CD14-positive monocyte (primary cell): Measurements from ENCODE around the gene SERINC1. TPM values are rescaled to one million over a fixed set of nuclear protein-coding genes. Genes with fewer than 3 reads are reported as not detected.

Experiments
- DNase-seq, 3 donors: peaks; one replicate each; pipeline ENCODE4 v3.0.0-alpha.2; 2011 to 2022
- H2AFZ ChIP-seq: 2 replicates; pipeline ENCODE4 v1.6.0; 2012; ENCODE audit warnings: mild to moderate bottlenecking, low read depth, low read length, inconsistent platforms; ENCODE audit not compliant: insufficient read depth, poor library complexity, severe bottlenecking
- H3K27ac ChIP-seq, 2 donors: 1 replicate in 1 of 2; 2 replicates in 1 of 2; pipeline ENCODE4 v1.5.1; 2012 to 2013; ENCODE audit warnings: low read length in 2 of 2, control low read depth in 1 of 2, inconsistent platforms in 1 of 2, low read depth in 1 of 2, mild to moderate bottlenecking in 1 of 2
- H3K27me3 ChIP-seq, 2 donors: one replicate each; pipeline versions ENCODE4 v1.6.0 to v1.6.1; 2011 to 2013; ENCODE audit warnings: low read length in 2 of 2; ENCODE audit not compliant: control insufficient read depth in 2 of 2, insufficient read depth in 2 of 2
- H3K36me3 ChIP-seq, 2 donors: replicated peaks in 1 of 2; 1 replicate in 1 of 2; 2 replicates in 1 of 2; pipeline versions ENCODE4 v1.5.1 to v1.6.1; 2012 to 2013; ENCODE audit warnings: low read length in 2 of 2, control low read depth in 1 of 2, inconsistent platforms in 1 of 2, mild to moderate bottlenecking in 1 of 2; ENCODE audit not compliant: insufficient read depth in 2 of 2, control insufficient read depth in 1 of 2
- H3K4me1 ChIP-seq, 2 donors: 1 replicate in 1 of 2; 2 replicates in 1 of 2; pipeline versions ENCODE4 v1.5.1 to v1.6.1; 2012 to 2013; ENCODE audit warnings: low read length in 2 of 2, control low read depth in 1 of 2, inconsistent platforms in 1 of 2, mild to moderate bottlenecking in 1 of 2, moderate library complexity in 1 of 2; ENCODE audit not compliant: insufficient read depth in 2 of 2, control insufficient read depth in 1 of 2
- H3K4me2 ChIP-seq: replicated peaks from 2 replicates; pipeline ENCODE3; 2012; ENCODE audit warnings: low read length, moderate library complexity, mild to moderate bottlenecking; ENCODE audit not compliant: poor library complexity, severe bottlenecking; ENCODE audit errors: extremely low read depth
- H3K4me3 ChIP-seq, 3 experiments: fragments of 200-600 bp in 1 of 3; sonication (generic) in 1 of 3; replicated peaks in 1 of 3; 1 replicate in 2 of 3; 2 replicates in 1 of 3; pipeline ENCODE4 v1.5.1; 2011 to 2013; ENCODE audit warnings: low read length in 3 of 3, mild to moderate bottlenecking in 3 of 3, control low read depth in 2 of 3, low read depth in 2 of 3, inconsistent platforms in 1 of 3, moderate library complexity in 1 of 3
- H3K79me2 ChIP-seq: 2 replicates; pipeline ENCODE4 v1.6.0; 2012; ENCODE audit warnings: mild to moderate bottlenecking, control low read depth, inconsistent platforms, low read length, moderate library complexity; ENCODE audit not compliant: insufficient read depth
- H3K9ac ChIP-seq: 2 replicates; pipeline ENCODE4 v1.6.0; 2017; ENCODE audit warnings: low read length, mild to moderate bottlenecking; ENCODE audit not compliant: insufficient read depth, poor library complexity, severe bottlenecking
- H3K9me3 ChIP-seq, 2 donors: replicated peaks in 1 of 2; 1 replicate in 1 of 2; 2 replicates in 1 of 2; pipeline versions ENCODE4 v1.5.1 to v1.6.1; 2012 to 2013; ENCODE audit warnings: low read length in 2 of 2, control low read depth in 1 of 2; ENCODE audit not compliant: control insufficient read depth in 1 of 2, insufficient read depth in 1 of 2
- H4K20me1 ChIP-seq: 2 replicates; pipeline ENCODE4 v1.6.0; 2012; ENCODE audit warnings: mild to moderate bottlenecking, low read length, control low read depth, moderate library complexity; ENCODE audit not compliant: insufficient read depth
- H3K27ac Mint-ChIP-seq, 7 donors: one replicate each; pipeline ENCODE4 v1.8.0; 2020; ENCODE audit warnings: mild to moderate bottlenecking in 7 of 7, mixed read lengths in 7 of 7, moderate library complexity in 6 of 7, inconsistent platforms in 2 of 7
- H3K27me3 Mint-ChIP-seq, 3 donors: one replicate each; pipeline ENCODE4 v1.8.0; 2021 to 2022; ENCODE audit warnings: low read depth in 3 of 3, mild to moderate bottlenecking in 3 of 3, mixed read lengths in 3 of 3, moderate library complexity in 3 of 3, inconsistent platforms in 1 of 3
- H3K36me3 Mint-ChIP-seq, 2 donors: one replicate each; pipeline ENCODE4 v1.8.0; 2020; ENCODE audit warnings: mixed read lengths in 2 of 2, inconsistent platforms in 1 of 2, mild to moderate bottlenecking in 1 of 2
- H3K4me1 Mint-ChIP-seq: one replicate; pipeline ENCODE4 v1.8.0; 2020; ENCODE audit warnings: mild to moderate bottlenecking, mixed read lengths
- H3K4me3 Mint-ChIP-seq, 2 donors: one replicate each; pipeline ENCODE4 v1.8.0; 2020; ENCODE audit warnings: mild to moderate bottlenecking in 2 of 2, mixed read lengths in 2 of 2, moderate library complexity in 1 of 2
- H3K9me3 Mint-ChIP-seq, 7 donors: one replicate each; pipeline ENCODE4 v1.8.0; 2020 to 2022; ENCODE audit warnings: mixed read lengths in 7 of 7, mild to moderate bottlenecking in 6 of 7, moderate library complexity in 6 of 7, inconsistent platforms in 2 of 7
- WGBS: methylation state at CpG from one replicate; pipeline ENCODE4 v1.1.5; 2013; ENCODE audit warnings: missing lambda C conversion rate; ENCODE audit not compliant: insufficient coverage; 5-methylcytosine and 5-hydroxymethylcytosine counted together
- intact Hi-C, 2 donors: fragments of 100-400 bp; cut with micrococcal nuclease; formaldehyde crosslinking; loops; one replicate each; pipeline versions ENCODE4 v1.15.0 to v1.15.1; 2023
- polyA plus RNA-seq, 3 donors: library from polyadenylated mRNA; depleted of rRNA in 1 of 3; unstranded in 2 of 3; stranded (reverse) in 1 of 3; fragments of 300-500 nt in 2 of 3; fragments of >200 nt in 1 of 3; fragmentation: Illumina TruSeq in 2 of 3; gene quantifications; 1 replicate in 2 of 3; 2 replicates in 1 of 3; pipeline ENCODE4 v1.2.3, GENCODE V29; 2012 to 2021
- TF ChIP-seq, protein P1 (sequence below): fragments of 200-600 bp; IDR thresholded peaks from one replicate; pipeline ENCODE4 v1.8.0; 2022; ENCODE audit warnings: antibody characterized with exemption, mild to moderate bottlenecking

SERINC1 gene
- polyA plus RNA-seq, 3 donors: 38.9 to 161 (median 125) TPM

DNA sequence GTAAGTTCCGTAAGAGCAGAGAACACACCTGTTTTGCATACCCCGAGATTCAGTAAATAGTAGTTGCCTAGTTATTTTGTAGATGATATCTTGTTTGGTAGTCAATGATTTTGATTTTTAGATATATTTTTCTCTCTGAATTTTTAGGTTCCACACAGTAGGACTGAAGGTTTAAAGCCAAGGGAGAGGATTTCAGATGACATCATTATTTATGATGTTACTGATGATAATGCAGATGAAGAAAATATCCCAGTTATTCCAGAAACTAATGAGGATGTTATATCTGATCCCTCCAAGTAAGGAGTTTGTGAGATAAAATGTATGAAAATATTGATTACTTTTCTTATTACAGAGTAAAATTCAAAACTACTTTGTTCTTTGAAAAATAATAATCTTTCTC is 49.6 kb downstream of the SERINC1 start:
- H3K4me1 Mint-ChIP-seq: no peaks in the 10 kb centered on the region
- peaks cover 49 to 65% of the 10 kb centered on the region in 2 donors for H3K36me3 Mint-ChIP-seq
- no peak for DNase-seq

DNA sequence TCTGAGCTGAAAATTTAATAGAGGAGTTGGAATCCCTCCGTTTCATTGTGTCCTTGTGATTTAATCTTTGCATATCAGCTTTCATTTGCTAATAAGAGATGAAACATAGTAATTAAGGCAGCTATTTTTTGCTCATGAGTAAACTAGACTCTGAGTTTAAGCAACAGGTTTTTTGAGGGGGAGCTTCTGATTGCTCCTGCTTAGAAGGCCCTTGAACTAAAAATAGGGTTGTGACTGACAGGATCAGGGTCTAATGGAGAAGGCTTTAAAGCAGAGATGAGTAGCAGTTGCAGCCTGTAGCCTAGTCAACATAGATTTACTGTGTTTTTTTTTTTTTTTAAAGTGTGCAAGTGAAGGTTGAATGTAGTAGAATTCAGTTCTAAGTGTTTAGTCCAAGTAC is 54.8 kb downstream of the SERINC1 start:
- Histone ChIP-seq H3K9me3 (no peaks in the 10 kb centered on the region), H3K79me2 (no peaks in the 10 kb centered on the region), H3K9ac (no peak overlapping the region), H3K27me3 (no peaks in the 10 kb centered on the region), H3K4me3 (no peak overlapping the region), H3K4me2 (no peak overlapping the region), H3K27ac (no peak overlapping the region), H4K20me1 (no peaks in the 10 kb centered on the region), H3K36me3 (peaks cover 17 to 74% of the 10 kb centered on the region in 2 donors), H2AFZ (no peak overlapping the region), H3K4me1 (peaks cover 0 to 5% of the 10 kb centered on the region in 2 donors)
- Mint-ChIP-seq H3K9me3 (no peaks in the 10 kb centered on the region), H3K36me3 (peaks cover 36 to 40% of the 10 kb centered on the region in 2 donors), H3K27ac (no peak overlapping the region), H3K4me1 (peaks cover 8% of the 10 kb centered on the region), H3K27me3 (no peaks in the 10 kb centered on the region), H3K4me3 (no peak overlapping the region)
- no CpG with 5 or more reads among the region's 1 CpG for WGBS
- no peak for DNase-seq
- TF ChIP-seq, protein P1, sequence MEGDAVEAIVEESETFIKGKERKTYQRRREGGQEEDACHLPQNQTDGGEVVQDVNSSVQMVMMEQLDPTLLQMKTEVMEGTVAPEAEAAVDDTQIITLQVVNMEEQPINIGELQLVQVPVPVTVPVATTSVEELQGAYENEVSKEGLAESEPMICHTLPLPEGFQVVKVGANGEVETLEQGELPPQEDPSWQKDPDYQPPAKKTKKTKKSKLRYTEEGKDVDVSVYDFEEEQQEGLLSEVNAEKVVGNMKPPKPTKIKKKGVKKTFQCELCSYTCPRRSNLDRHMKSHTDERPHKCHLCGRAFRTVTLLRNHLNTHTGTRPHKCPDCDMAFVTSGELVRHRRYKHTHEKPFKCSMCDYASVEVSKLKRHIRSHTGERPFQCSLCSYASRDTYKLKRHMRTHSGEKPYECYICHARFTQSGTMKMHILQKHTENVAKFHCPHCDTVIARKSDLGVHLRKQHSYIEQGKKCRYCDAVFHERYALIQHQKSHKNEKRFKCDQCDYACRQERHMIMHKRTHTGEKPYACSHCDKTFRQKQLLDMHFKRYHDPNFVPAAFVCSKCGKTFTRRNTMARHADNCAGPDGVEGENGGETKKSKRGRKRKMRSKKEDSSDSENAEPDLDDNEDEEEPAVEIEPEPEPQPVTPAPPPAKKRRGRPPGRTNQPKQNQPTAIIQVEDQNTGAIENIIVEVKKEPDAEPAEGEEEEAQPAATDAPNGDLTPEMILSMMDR: no peak
- intact Hi-C loops: no loop called here

More for the DNA sequence above, 49.6 kb downstream of the SERINC1 start:
- no peak overlapping the region for H3K4me3 ChIP-seq
- Mint-ChIP-seq H3K4me3 (no peak overlapping the region), H3K27ac (no peak overlapping the region), H3K9me3 (no peaks in the 10 kb centered on the region), H3K27me3 (no peaks in the 10 kb centered on the region)
- H3K36me3 ChIP-seq: peaks cover 15 to 82% of the 10 kb centered on the region in 2 donors
- H3K9ac ChIP-seq: no peak overlapping the region
- no peaks in the 10 kb centered on the region for H3K27me3 ChIP-seq
- no peak overlapping the region for H3K4me2 ChIP-seq
- 100% methylated on average over 1 of the region's 2 CpGs for WGBS
- H2AFZ ChIP-seq: no peak overlapping the region
- no peak overlapping the region for H3K27ac ChIP-seq
- H3K4me1 ChIP-seq: no peaks in the 10 kb centered on the region
- H4K20me1 ChIP-seq: no peaks in the 10 kb centered on the region
- H3K79me2 ChIP-seq: no peaks in the 10 kb centered on the region
- TF ChIP-seq, protein P1: no peak
- intact Hi-C loops: no loop called here
- no peaks in the 10 kb centered on the region for H3K9me3 ChIP-seq
